ENCODE data around the gene TEX38.
"Not testable (repeated sequence)": the region's sequence is repeated elsewhere in the genome, so short reads cannot be mapped to it uniquely, and the experiment has no call there.

Gene TEX38

DNA sequence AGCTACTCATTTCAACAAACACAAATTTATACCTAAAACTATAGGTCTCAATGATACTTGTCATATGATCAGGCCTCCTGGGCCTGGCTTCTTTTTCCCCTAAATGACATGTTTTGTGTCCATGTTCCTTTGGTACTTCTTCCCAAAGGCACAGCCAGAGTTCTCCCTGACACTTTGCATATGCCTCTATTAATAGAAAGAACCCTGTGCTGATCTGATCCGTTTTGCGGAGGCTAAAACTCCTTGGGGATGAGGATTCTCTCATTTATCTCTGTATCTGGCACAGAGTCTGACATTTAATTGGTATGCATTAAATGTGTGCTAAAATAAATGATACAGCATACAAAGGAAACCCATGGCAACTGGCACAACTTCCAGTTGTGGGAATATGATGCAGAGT, 15.0 kb upstream of the TEX38 start:
- no peak for DNase-seq

DNA sequence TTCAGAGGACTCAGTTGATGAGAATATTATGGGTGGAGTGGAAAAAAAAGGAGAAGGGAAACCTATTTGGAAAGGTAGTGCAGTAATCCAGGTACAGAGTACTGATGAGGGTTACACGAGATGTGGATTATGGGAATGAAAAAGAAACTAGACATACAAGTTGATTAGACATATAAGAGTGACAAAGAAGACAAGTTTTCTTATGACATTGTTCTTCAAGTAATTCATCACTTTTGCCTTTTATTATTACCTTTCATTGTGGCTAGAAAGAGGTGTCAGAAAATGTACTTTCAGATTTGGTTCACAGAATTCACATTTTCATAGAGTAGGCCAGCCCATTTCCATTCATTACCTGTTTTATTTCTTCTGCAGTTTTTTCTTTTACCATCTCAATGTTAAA, 13.9 kb upstream of the TEX38 start:
- no peak for DNase-seq

DNA sequence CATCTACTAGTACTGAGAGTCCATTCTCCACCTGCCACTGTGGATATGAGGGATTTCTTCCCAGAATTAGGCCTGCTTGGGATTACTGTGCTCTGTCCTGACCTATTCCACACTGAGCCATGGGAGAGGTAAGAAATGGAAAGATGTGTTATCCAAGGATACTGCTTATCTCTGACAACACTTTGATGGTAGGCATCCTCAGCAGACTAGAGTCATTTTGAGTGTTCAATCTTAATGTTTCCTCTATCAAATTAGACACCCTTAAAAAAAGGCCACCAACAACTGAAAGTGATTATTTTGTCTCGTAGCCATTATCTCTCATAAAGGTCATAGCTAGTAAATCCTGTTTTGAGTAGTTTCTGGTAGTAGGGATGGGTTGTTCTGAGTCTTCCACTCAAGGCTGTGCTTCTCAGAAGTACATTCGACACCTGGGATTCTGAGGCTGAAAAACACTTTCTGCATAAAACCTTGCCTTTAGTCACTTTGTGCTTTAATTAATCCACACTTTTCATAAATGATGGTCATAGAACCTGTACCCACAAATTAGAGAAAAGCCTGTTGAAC, 12.3 kb upstream of the TEX38 start:
- DNase-seq: no peak

DNA sequence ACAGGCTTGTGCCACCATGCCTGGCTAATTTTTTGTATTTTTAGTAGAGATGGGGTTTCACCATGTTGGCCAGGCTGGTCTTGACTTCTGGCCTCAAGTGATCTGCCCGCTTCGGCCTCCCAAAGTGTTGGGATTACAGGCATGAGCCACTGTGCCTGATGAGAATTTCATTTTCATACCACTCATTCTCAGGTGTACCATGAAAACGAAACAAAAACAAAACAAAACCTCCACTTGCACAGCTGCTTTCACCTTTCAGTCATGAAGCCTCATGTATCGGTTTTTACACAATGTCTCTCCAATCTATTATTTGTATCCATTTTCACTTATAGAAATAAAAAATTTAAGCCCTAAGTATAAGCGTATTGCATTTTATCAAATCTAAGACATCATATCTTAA, 11.5 kb upstream of the TEX38 start:
- not testable (repeated sequence) for DNase-seq

DNA sequence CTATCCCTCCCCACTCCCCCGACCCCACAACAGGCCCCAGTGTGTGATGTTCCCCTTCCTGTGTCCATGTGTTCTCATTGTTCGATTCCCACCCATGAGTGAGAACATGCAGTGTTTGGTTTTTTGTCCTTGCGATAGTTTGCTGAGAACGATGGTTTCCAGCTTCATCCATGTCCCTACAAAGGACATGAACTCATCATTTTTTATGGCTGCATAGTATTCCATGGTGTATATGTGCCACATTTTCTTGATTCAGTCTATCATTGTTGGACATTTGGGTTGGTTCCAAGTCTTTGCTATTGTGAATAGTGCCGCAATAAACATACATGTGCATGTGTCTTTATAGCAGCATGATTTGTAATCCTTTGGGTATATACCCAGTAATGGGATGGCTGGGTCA, 8.7 kb upstream of the TEX38 start:
- DNase-seq: not testable (repeated sequence)

DNA sequence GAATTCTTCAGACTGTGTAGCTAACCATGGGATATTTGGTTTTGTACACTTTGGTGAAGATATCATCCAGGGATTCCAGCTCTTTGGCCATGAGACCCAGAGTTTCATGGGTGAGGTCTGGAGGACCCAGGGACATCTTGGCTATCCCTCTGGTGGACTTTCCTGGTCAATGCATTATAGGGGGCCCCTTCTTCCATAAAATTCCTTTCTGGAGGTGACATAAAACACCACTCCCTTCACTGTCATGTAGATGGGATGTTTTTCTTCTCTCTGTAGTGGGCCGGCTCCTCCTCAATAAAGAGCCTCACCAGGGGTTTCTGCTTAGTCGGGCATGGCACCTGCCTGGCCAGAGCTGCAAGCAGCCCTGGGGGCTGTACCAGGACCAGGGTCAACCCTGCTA, 5.7 kb upstream of the TEX38 start:
- DNase-seq: no peak

DNA sequence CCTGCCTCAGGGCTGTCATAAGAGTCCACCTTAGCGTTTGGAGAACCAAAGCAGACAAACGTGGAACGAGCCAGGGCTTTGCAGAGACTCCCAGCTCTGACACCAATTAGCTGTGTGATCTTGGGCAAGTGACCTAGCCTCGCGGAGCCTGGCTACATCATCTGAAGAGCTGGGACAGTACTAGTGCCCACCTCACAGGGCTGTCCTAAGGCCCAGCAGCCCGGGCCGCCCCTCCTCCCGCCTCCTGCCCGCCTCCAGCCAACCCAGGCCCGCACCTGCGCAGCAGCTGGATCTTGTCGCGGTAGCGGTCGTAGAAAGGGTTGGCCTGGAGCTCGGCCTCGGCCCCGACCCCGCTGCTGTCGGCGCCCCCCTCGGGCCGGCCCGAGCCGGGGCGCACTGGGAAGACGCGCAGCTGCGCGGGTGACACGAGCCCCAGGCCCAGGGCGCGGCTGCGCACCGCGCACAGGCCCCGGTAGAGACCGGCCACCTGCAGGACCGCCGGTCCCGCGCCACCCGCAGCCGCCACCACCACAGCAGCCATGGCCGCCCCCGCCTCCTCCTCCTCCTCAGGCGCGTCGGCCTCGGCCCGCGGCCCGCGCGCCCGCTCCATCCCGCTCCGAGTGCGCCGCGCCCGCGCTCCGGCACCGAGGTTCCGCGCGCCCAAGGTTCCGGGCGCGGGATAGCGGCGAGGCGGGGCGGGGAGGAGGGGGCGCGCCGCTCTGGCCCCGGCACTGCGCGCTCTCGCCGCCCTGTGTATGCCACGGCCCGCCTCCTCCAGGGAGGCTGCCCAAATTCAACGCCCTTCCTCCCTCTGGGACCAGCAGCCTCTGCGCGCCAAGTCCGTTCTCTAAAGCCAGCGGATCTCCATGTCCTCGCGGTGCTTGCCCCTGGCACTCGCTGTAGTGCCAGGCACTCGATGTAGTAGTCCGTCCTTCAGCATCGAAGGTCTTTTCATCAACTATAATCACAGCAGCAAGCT, 3.6 kb upstream of the TEX38 start, which contains the start of gene ATPAF1:
Gene ATPAF1, minus strand, starts transcription at position 583 of the 979 bp plus-strand sequence. Its CDS starts 42 bp downstream, at position 541.
- DNase-seq: peak; percentile 25

DNA sequence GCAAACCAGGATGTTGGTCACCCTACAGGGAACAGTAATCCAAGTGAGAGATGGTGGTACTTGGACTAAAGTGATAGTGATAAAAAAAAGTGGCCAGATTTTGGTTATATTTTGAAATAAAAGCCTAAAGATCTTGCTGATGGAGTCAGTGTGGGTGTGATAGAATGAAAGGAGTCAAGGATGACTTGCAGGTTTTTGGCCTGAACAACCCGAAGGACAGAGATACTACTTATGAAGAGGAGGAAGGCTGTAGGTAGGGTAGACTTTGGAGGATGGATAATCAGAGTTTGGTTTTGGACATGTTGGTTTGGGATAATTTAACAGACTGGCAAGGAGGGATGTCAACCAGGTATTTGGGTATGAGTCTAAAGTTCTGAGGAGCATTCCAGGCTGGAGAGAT, 1.5 kb upstream of the TEX38 start:
- DNase-seq: no peak

DNA sequence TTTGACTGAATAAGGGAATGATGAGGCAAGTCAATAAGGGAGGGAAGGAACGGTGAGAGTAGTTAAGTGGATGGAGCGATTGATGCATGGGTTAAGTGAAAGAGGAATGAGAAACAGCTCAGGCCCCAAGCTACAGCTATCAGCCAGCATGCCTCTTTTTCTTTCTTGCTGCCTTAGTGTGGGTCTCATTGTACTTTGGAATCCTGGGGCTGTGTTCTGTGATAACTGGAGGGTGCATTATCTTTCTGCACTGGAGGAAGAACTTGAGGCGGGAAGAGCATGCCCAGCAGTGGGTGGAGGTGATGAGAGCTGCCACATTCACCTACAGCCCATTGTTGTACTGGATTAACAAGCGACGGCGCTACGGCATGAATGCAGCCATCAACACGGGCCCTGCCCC, 1.0 kb downstream of the TEX38 start:
- DNase-seq: no peak

DNA sequence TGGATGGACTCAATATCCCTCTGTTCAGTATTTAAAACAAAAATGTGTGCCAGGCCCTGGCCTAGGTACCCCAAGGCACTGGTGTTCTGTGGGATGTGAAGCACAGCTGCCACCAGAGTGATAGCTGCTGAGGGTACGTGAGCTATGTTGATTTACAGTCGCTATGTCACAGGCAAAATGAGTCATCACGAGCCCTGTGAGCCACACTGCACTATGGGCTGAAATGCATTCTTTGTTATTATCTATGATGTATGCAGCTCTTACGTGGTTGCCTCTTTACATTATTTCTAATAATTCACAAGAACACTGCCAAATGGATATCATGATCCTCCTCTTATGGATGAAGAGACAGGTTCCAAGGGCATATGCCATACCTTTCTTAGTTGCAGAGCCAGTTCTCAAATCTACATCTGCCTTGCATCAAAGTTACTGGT, 2.1 kb downstream of the TEX38 start:
- DNase-seq: no peak

DNA sequence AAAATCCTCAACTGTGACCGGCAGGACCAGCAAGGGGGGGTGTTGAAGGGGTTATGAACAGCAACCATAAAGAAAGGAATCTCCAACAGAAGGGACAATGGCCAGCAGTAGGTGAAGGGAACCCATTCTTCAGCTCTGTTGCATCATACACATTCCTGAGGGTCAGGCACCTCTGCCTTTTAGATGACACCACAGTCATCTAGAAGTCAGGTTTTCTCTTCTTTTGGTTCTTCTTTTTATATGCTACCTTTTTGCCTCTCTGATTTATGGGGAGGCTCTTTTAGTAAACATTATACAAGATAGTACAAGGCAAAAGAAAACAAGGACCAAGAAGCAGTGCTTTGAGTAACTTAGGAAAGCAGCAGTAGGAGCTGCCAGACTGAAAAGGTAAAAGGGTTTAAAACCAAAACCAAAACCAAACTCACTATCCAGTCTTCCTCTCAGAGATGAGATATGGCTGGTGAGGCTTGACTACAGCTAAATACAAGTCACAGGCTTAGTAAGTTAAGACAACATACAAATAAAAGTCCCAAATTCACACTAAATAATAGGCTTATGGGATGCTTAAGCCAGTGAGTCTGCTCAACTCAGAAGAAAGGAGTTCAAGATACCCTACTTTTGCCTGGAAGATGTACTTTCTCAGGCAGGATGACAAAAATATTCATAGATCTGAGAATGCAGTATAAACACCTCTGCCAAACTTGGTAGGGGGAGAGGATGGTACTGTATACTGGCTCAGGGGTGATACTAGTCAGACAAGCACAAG, 4.1 kb downstream of the TEX38 start:
- DNase-seq: no peak

DNA sequence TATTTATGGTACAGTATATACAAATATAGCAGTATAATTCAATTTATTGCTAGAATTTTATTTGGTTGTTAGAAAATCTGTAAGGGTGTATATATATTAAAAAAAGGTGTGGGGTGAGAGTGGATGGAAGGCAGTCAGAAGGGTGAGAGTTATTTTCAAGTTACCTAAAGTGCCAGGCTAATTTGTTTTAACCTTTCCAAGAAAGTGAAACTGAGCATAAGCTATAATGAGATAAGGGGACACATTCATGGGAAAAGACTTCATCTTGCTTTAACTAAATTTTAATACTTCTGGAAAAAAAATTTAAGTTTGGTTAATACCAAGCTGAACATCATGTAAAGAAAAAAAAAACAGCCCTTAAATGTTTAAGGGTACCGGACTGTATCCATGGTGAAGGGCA, 4.9 kb downstream of the TEX38 start:
- no peak for DNase-seq

DNA sequence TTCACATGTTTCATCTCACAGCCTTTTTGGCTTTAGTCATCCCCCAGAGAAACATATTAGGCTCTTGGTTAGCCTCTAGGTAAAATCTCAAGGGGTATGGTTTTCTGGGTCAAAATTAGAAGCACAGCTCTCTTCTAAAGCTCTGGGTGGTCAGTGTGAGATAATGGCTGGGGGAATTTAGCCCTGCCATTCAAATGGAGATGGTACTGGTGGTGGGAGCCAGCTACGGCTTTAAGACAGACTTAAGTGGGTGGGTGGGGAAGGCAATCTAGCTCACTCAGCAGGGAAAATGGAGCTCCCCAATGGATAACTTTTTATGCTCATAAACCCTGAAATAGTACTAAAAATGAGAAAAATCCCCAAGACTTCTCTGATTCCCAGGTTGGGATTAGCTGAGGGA, 5.7 kb downstream of the TEX38 start:
- DNase-seq: no peak

DNA sequence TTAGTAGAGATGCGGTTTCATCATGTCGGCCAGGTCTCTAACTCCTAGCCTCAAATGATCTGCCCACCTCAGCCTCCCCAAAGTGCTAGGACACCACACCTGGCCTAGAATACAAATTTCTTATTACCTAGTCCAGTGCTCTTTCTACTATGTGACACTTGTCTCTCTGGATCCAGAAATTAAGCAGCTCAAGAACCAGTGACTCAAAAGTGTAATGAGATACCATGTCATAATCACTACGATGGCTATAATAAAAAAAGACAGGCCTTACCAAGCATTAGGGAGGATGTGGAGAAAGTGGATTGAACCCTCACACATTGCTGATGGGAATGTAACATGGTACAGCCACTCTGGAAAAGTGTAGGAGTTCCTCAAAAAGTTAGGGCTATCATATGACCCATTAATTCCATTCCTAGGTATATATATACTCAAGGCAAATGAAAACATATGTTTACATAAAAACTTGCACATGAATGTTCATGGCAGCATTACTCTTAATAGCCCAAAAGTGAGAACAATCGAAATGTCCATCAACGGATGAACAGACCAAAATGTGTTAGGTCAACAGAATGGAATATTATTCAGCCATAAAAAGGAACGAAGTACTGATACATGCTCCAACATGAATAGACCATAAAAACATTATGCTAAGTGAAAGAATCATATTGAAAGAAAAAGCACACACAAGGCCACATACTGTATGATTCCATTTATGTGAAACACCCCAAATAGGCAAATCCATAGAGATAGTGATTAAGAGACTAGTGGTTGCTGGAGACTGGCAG, 8.3 kb downstream of the TEX38 start:
- no peak for DNase-seq

DNA sequence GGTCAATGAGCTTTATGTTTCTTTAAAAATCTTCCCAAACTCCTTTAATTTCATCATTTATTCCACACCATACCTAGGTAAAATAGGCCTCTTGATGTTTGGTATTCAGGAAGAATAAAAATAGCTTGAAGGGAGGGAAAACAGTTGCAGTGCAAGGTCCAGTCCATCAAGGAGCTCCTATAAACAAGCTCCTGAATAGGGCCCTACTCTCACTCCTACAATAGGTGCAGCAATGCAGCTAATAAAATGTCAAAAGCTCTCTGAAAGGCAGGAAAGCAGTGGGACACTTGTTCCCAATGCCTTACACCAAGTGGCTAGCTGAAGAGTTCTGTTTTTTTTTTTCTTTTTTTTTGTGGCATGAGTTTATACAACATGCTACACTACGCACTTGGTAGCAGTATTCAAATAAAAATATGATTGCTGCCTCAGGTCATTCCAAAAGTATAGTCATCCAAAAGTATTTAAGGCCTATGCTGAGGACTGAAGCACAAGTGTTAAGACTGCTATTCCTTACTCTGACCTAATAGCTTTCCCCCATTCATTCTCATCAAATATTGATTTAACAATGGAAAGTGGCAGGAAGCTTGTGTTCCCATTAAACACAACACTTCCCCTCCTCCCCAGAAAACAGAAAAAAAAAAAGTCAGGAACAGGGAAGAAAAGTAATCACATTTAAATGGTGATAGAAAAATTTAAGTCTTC, 9.8 kb downstream of the TEX38 start:
- no peak for DNase-seq

DNA sequence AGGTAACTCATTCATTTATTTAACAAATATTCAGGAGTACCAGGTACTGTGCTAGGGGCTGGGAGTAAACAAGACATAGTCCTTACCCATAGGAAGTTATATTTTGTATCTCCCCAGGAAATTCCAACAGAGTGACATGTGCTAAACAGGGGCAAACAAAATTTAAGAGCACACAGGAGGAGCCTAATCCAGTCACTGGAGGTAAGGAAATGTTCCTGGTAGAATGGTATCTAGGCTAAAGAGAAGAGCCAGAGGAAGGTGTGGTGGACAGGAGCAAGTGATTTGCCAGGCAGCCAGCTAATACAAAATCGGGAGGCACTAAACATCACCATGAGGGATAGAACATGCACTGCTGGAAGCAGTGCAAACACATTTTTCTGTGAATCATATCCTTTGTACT, 10.4 kb downstream of the TEX38 start:
- no peak for DNase-seq

DNA sequence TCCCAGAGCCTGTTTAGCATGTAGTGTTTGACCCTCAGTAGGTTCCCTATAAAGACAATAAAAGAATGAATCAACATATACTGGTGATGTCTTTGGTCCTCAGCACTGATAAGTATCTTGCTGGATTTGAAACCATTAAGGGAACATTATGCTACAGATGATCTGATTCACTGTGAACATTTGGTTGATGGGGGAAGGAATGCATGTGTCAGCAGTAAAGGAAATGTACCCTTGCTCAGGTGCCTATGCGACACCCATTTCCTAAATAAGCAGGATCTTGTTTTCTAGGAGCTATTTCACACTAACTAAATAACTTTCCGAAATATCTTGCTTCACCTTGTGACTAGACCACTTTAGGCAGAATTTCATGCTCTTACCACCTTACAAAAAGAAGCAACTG, 13.0 kb downstream of the TEX38 start:
- DNase-seq: no peak

DNA sequence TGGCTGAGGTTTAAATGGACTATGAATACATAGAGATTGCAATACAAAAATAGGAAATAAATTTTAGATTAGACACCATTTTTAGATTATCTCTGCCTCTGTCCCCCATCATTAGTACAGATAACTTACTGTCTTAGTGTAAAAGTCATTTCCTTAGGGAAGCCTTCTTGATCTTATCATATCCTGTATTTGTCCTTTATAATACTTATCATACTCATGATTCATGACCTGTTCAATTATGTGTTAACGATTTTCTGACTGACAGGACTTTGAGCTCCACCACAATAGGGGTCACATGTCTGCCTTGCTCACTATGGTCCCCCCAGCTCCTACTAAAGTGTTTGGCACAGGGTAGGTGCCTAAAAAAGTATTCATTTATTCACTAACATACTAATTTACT, 14.6 kb downstream of the TEX38 start:
- DNase-seq: no peak

DNA sequence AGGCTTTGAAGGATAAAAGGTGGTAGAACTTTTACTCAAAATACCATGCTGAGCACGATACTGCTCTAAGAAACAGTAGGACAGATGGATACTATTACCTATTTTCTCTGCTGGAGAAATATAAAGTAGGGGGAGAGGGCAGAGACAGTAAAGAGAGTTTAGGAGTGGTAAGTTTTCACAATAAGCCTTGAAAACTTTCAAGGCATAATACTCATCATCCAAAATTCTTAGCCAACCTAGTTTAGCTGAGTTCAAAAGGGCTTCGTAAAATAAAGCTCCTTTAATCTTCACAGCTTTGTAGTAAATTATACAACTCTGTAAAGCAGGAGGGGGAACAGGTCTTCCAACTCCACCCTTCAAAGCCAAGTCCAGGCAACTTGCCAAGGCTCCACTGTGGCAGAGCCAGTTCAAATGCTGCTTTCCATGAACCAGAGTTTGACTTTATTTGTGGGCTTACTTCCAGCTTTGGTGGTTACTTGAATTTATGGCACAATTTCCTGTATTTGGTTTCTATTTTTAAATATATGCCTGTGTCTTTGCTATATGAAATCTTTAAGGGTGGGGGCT, 15.5 kb downstream of the TEX38 start:
- no peak for DNase-seq

DNA sequence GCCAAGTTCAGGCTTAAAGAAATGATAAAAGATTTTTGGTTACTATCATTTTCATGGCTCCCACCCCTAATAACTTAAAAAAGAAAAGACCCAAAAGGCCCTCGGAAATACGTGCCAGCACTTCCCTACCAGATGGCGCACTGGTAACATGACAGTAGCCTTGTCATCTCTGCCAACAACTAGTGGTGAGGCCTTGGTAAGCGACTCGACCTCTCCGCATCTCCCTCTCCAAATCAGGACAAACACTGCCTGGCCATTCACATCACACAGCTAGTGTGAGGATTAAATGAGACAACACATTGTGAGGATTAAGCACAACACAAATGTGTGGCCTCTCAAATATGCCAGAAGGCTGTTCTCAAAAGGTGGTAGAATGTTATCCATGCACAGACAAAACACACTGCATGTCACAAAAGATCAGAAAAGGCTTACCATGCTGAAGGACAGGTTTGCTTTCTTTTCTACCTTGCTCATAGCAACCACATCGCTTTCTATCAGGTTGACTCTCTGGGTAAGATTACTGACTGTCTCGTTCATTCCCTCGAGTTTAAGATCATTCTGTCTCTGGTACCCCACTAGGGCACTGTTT, 16.4 kb downstream of the TEX38 start:
- DNase-seq: no peak

DNA sequence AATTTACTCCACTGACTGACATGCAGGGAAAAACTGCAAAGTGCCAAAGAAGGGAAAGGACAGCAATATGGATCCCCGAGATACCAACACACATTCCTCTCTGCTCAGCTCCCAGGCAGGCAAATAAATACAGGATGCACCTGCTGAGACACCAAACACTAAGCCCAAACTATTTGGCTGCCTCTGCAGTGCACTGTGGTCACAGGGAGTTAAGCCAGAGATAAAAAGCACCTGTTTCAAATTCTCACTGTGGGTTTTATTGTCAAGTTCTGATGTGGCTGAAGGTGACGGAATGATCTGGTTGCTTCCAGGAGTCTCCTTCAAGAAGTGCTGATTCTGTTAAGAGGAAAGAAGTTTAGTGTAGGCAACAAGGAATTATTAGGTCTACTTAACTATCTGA, 17.7 kb downstream of the TEX38 start:
- no peak for DNase-seq
